Adrenal gland (tissue), 12 donors: Measurements from ENCODE around the gene ADAMTS12. TPM values are rescaled to one million over a fixed set of nuclear protein-coding genes. Genes with fewer than 3 reads are reported as not detected.

Experiments used
- DNase-seq, 7 donors: peaks; one replicate each; pipeline ENCODE4 v3.0.0-alpha.2; 2019 to 2020
- H3K27ac ChIP-seq, 5 donors: fragments of 200-600 bp; sonication (generic) in 4 of 5; 1 replicate in 3 of 5; 2 replicates in 2 of 5; pipeline versions ENCODE4 v1.5.1 to v1.8.0; 2016 to 2020; ENCODE audit warnings: mild to moderate bottlenecking in 1 of 5
- H3K27me3 ChIP-seq: fragments of 200-600 bp; 2 replicates; pipeline ENCODE4 v1.8.0; 2021
- H3K36me3 ChIP-seq, 2 donors: fragments of 200-600 bp; replicated peaks in 1 of 2; 1 replicate in 1 of 2; 2 replicates in 1 of 2; pipeline versions ENCODE4 v1.5.1 to v1.8.0; 2018 to 2022
- H3K4me1 ChIP-seq, 2 donors: fragments of 200-600 bp; replicated peaks in 1 of 2; 1 replicate in 1 of 2; 2 replicates in 1 of 2; pipeline versions ENCODE4 v1.5.1 to v1.8.0; 2018 to 2021
- H3K4me3 ChIP-seq, 4 donors: fragments of 200-600 bp; sonication (generic) in 3 of 4; one replicate each; pipeline ENCODE4 v1.5.1; 2016 to 2018
- H3K9me3 ChIP-seq, 3 donors: fragments of 200-600 bp; sonication (generic) in 1 of 3; replicated peaks in 1 of 3; 1 replicate in 2 of 3; 2 replicates in 1 of 3; pipeline versions ENCODE4 v1.5.1 to v1.8.0; 2016 to 2021
- POLR2A ChIP-seq, 2 donors: fragments of 450-650 bp; IDR thresholded peaks; one replicate each; pipeline ENCODE4 v1.6.1; 2017; ENCODE audit warnings: antibody characterized with exemption in 2 of 2, mild to moderate bottlenecking in 2 of 2, moderate library complexity in 1 of 2
- WGBS, 4 donors: extraction: QIAGEN DNeasy Blood & Tissue Kit in 2 of 4; methylation state at CpG; one replicate each; pipeline versions ENCODE4 v1.1.5 to v1.1.7; 2013 to 2017; 5-methylcytosine and 5-hydroxymethylcytosine counted together
- intact Hi-C, 2 donors: fragments of 100-400 bp; cut with DNase I; formaldehyde crosslinking; loops; one replicate each; pipeline versions ENCODE4 v1.14.1 to v1.15.0; 2022 to 2023
- polyA plus RNA-seq, 3 donors: library from polyadenylated mRNA; stranded (reverse); fragments of 200-250 nt in 2 of 3; fragments of 350-450 nt in 1 of 3; fragmentation: Illumina TruSeq in 1 of 3; extraction: RNeasy Lipid Tissue Mini Kit (QIAGEN cat#74804) in 1 of 3; gene quantifications; one replicate each; pipeline ENCODE4 v1.2.3, GENCODE V29; 2013 to 2014
- total RNA-seq, 9 donors: library from RNA; depleted of rRNA in 4 of 9; stranded (reverse); fragments of >200 nt in 4 of 9; fragments of 120-200 nt in 1 of 9; fragmentation: NEBNext Ultra II Directional in 1 of 9; extraction: Animal tissue kit (Norgen Biotek cat#: 25700) in 1 of 9; gene quantifications; one replicate each; pipeline versions ENCODE4 v1.1.0 to v1.2.4, GENCODE V29; 2013 to 2023
- TF ChIP-seq, protein P1 (sequence below), 6 experiments: fragments of 450-650 bp in 4 of 6; fragments of 200-600 bp in 2 of 6; sonication (generic) in 1 of 6; IDR thresholded peaks; 1 replicate in 5 of 6; 2 replicates in 1 of 6; pipeline versions ENCODE4 v1.5.1 to v1.8.0; 2016 to 2021; ENCODE audit warnings: antibody characterized with exemption in 6 of 6, mild to moderate bottlenecking in 2 of 6, moderate library complexity in 1 of 6
- donor health status: healthy with polysubstance abuse.
- donor health status: Bipolar disorder and iron deficiency.
- donor health status: DM: yes; HTN: yes; CAD: no.
- donor health status: DM: no; HTN: no; CAD: no.
- donor health status: DM: no; HTN: no; CAD: no.
- donor health status: DM: yes; HTN: yes; CAD: no.

The ADAMTS12 gene
- total and polyA plus RNA-seq, 12 donors: 1.9 to 76.1 (median 10.5) TPM

DNA sequence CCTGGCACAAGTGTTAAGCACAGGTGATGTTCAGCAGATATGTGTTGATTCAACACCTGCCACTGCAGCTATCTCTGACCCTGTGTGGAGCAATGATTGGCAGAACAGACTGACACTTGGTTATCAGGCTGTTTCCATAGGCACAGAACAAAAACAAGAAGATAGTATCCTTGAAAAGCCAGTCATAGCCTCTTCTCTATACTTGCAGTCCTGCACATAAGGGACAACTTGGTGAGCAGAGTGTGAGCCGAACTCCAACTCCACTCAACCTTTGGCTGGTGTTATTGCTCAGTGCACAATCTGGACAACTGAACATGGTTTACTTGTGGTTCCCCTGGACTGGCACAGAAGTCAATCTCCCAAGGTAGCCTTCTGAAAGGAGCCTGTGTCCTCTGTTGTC lies 99.2 kb downstream of the ADAMTS12 start:
- Histone ChIP-seq H3K36me3 (no peaks in the 10 kb centered on the region), H3K9me3 (no peaks in the 10 kb centered on the region), H3K27ac (no peak overlapping the region), H3K27me3 (no peaks in the 10 kb centered on the region), H3K4me3 (no peak overlapping the region), H3K4me1 (peaks cover 0 to 5% of the 10 kb centered on the region in 2 donors)
- no peak for DNase-seq
- intact Hi-C loops: no loop called here
- TF ChIP-seq, protein P1, sequence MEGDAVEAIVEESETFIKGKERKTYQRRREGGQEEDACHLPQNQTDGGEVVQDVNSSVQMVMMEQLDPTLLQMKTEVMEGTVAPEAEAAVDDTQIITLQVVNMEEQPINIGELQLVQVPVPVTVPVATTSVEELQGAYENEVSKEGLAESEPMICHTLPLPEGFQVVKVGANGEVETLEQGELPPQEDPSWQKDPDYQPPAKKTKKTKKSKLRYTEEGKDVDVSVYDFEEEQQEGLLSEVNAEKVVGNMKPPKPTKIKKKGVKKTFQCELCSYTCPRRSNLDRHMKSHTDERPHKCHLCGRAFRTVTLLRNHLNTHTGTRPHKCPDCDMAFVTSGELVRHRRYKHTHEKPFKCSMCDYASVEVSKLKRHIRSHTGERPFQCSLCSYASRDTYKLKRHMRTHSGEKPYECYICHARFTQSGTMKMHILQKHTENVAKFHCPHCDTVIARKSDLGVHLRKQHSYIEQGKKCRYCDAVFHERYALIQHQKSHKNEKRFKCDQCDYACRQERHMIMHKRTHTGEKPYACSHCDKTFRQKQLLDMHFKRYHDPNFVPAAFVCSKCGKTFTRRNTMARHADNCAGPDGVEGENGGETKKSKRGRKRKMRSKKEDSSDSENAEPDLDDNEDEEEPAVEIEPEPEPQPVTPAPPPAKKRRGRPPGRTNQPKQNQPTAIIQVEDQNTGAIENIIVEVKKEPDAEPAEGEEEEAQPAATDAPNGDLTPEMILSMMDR (IDR thresholded peaks at IDR 0.05): no peak
- TF ChIP-seq POLR2A (IDR thresholded peaks at IDR 0.05): no peak
- 87 to 100% (median 100%) methylated on average over 1 of the region's 1 CpG for WGBS, 4 donors

DNA sequence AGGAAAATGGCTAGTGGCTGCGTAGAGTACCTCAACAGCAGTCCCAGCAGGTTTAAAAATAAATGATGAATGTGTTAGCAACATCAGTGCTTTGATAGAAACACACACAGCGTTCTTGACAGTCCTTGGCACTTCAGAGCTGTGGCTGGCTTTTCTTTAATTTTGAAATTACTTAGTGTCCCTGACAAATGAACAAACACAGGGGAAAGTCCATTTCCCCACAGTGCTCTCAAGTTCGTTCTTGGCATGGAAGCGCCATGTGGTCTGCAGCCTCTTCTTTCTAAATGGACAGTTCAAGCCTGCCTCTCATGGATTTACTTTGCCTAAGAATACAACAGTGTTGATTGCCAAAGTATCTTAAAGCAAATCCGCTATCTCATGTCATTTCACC lies 102.2 kb downstream of the ADAMTS12 start:
- TF ChIP-seq, protein P1 (IDR thresholded peaks at IDR 0.05): no peak
- no peak for TF ChIP-seq POLR2A (IDR thresholded peaks at IDR 0.05)
- Histone ChIP-seq H3K27me3 (no peaks in the 10 kb centered on the region), H3K36me3 (no peaks in the 10 kb centered on the region), H3K27ac (no peak overlapping the region), H3K4me1 (peaks cover 0 to 5% of the 10 kb centered on the region in 2 donors), H3K9me3 (peaks cover 0 to 3% (median under 1%) of the 10 kb centered on the region in 3 donors), H3K4me3 (no peak overlapping the region)
- whole genome bisulfite sequencing, 4 donors: 82 to 94% (median 89%) methylated on average over 5 of the region's 5 CpGs
- intact Hi-C loops: no loop called here
- no peak for DNase-seq

DNA sequence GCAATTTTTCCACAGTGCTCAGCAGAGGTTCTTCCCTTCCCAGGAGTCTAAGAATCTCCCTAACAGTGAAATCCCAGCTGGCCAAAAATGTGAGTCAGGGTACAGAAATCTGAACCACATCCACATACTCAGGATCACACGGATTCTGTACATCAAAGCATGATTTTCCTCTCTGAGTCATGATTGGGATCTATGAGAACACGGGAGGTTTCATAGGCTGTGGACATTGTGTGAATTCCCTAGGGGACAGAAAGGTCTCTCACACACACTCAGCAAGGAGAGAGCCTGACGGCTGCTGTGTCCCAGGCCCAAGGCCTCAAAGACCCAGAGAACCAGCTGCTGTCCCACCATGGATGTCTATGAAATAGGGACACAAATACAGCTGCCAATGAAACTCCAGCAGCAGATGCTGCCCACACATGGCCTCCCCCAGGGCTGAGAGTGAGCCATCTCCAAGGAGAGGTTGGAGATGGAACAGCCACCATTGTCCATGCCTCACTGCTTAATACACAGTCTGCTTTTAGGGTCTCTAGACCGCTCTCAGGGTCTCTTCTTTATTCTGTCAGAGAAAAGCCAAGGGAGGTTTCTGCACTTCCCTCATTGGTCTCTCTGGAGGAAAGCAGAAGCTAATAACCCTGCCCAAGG lies 102.7 kb downstream of the ADAMTS12 start:
- DNase-seq: no peak
- no peak overlapping the region for H3K4me3 ChIP-seq
- peaks cover 0 to 5% of the 10 kb centered on the region in 2 donors for H3K4me1 ChIP-seq
- WGBS, 4 donors: 84 to 91% (median 85%) methylated on average over 3 to 4 of the region's 4 CpGs
- H3K9me3 ChIP-seq: peaks cover 0 to 6% (median 4%) of the 10 kb centered on the region in 3 donors
- no peaks in the 10 kb centered on the region for H3K27me3 ChIP-seq
- intact Hi-C loops: no loop called here
- H3K27ac ChIP-seq: no peak overlapping the region
- TF ChIP-seq POLR2A (IDR thresholded peaks at IDR 0.05): no peak
- TF ChIP-seq, protein P1 (IDR thresholded peaks at IDR 0.05): no peak
- no peaks in the 10 kb centered on the region for H3K36me3 ChIP-seq

DNA sequence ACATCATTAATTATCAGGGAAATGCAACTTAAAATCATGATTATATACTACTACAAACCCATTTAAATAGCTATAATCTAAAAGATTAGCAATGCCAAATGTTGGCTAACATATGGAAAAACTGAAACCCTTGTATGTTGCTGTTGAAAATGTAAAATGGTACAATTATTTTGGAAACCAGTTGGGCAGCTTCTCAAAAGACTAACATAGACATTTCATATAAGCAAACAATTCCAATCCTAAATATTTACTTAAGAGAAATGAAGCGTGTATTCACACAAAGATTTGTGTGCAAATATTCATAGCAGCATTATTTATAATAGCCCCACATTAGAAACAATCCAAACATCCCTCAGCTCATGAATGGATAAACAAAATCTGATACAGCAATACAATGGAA lies 106.2 kb downstream of the ADAMTS12 start:
- no peak for TF ChIP-seq POLR2A (IDR thresholded peaks at IDR 0.05)
- TF ChIP-seq, protein P1 (IDR thresholded peaks at IDR 0.05): no peak
- intact Hi-C loops: no loop called here
- 92 to 100% (median 98%) methylated on average over 1 of the region's 1 CpG for WGBS, 4 donors

More for the DNA sequence above, 106.2 kb downstream of the ADAMTS12 start:
- H3K36me3 ChIP-seq: no peaks in the 10 kb centered on the region
- peaks cover 0 to 12% of the 10 kb centered on the region in 2 donors for H3K4me1 ChIP-seq
- no peak overlapping the region for H3K27ac ChIP-seq
- no peaks in the 10 kb centered on the region for H3K27me3 ChIP-seq
- peaks cover 0 to 11% (median 4%) of the 10 kb centered on the region in 3 donors for H3K9me3 ChIP-seq
- DNase-seq: no peak
- no peak overlapping the region for H3K4me3 ChIP-seq
